CD4-positive, alpha-beta T cell treated with Interleukin-10 for 1 hour (primary cell): ENCODE measurements around the gene C15orf39.

ENCODE experiments used
- DNase-seq: peaks from one replicate; pipeline ENCODE4 v3.0.0-alpha.2; 2020

The C15orf39 gene

GRCh38 chr15:75198560-75199356 lies 2.9 kb upstream of the C15orf39 start:
- peak; percentile 57 for DNase-seq

- no peak for DNase-seq
Measured at GRCh38 chr15:75199357-75199940, 2.2 kb upstream of the C15orf39 start.

- no peak for DNase-seq
Measured at GRCh38 chr15:75200391-75200764, 1.3 kb upstream of the C15orf39 start.

- peak; percentile 28 for DNase-seq
Measured at GRCh38 chr15:75200765-75201615, 692 bp upstream of the C15orf39 start.

GRCh38 chr15:75202251-75203016 lies 752 bp downstream of the C15orf39 start:
- DNase-seq, result peak; percentile 84

DNA sequence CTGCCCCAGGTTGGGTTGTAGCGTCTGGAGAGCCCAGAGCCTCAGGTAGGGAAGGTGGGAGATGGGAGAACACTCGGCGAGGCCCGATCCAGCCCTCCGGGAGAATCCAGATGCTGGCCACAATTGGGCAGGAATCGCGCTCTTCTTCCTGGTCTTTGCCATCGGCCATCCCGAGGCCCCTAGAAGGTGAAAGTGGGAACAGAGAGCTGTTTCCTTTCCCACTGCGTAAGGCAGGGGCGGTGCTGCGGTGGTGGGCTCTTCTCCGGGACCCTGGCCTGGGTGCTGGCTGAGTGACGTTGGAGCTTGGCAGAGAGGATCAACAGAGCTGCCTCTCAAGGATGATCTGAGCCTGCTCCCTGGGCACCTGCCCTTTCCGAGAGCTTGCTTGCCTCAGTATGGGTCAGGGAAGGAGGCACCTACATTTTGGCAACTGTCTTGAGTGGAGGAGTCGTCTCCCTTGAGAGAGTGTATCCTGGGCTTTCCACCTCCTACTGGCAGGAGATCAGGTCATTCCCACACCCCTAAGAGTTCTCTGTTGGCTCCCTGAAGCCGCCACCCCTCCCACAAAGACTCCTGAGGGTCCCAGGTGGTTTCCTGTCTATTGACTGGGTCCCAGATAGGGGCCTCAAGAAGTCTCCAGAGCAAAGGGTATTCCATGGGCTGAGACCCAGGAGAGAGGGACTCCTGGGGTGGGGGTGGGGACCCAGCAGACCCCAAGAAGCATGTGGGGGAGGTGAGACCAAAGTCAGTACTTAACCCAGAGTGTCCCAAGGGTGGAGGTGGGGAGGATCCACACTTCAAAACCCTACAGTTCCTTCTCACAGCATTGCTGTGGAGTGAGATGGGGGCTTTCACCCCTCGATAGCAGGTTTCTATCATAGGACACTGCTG lies 1.6 kb downstream of the C15orf39 start:
- DNase-seq, result no peak

DNA sequence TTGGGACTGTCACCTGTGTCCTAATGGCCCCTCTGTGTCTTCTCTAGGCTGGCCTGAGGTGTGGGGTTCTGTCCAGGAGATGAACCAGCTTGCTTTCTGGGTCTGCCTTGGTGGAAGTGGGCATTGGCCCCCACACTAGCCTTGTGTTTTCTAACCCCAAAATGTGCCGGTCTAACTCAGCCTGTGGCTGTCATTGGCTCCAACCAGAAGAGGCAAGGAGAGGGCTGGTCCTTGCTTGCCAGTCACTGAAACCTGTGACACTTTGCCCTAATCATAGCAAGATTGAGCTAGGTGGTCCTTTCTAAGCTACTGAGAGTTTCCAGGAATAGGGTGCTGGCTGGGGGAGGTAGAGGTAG lies 2.2 kb downstream of the C15orf39 start:
- no peak for DNase-seq

DNA sequence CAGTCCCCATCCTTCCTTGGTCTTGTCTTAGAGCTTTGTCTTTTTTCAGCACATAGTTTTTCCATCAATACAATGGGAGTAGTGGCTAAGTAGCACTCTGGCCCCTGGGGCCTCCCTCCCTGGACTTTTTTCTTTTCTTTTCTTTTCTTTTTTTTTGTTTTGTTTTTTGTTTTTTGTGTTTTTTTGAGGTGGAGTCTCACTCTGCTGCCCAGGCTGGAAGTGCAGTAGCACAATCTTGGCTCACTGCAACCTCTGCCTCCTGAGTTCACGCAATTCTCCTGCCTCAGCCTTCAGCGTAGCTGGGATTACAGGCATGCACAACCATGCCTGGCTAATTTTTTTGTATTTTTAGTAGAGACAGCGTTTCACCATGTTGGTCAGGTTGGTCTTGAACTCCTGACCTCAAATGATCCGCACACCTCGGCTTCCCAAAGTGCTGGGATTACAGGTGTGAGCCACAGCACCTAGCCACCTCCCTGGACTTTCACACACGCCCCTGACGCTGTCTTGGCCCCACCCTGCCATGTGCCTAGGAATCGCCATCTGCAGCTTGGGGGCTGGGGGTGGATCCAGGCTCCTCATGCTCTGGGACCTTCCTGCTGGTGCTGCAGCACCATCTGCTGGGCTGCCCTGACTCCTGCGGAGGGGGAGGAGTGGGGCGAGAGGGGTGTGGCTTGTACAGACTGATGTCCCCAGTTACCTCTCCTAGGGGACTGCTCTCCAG lies 2.8 kb downstream of the C15orf39 start:
- peak; percentile 89 for DNase-seq

DNA sequence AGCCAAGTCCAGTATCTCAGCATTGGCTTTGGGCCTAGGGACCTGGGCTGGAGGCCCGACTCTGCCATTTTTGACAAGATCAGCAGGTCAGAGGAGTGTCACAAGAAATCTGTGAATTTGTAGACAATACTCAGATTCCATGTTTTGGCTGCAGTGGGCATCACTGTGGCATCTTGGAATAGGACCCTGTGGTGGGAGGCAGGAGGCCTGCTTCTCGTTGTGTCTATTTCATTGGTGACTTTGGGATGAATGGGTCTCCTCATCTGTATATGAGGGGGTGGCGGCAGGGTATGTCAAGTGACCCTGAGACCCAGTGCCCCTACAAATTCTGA lies 3.3 kb downstream of the C15orf39 start:
- no peak for DNase-seq

DNA sequence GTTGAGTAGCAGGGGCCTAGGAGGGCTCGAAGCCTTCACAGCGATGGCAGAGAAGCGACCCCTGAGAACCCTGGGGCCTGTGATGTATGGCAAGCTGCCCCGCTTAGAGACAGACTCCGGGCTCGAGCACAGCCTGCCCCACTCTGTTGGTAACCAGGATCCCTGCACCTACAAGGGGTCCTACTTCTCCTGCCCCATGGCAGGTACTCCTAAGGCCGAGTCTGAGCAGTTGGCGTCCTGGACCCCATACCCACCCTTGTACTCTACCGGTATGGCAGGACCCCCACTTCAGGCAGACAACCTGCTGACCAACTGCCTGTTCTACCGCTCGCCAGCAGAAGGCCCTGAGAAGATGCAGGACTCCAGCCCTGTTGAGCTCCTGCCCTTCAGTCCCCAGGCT lies 4.3 kb downstream of the C15orf39 start:
- no peak for DNase-seq

DNA sequence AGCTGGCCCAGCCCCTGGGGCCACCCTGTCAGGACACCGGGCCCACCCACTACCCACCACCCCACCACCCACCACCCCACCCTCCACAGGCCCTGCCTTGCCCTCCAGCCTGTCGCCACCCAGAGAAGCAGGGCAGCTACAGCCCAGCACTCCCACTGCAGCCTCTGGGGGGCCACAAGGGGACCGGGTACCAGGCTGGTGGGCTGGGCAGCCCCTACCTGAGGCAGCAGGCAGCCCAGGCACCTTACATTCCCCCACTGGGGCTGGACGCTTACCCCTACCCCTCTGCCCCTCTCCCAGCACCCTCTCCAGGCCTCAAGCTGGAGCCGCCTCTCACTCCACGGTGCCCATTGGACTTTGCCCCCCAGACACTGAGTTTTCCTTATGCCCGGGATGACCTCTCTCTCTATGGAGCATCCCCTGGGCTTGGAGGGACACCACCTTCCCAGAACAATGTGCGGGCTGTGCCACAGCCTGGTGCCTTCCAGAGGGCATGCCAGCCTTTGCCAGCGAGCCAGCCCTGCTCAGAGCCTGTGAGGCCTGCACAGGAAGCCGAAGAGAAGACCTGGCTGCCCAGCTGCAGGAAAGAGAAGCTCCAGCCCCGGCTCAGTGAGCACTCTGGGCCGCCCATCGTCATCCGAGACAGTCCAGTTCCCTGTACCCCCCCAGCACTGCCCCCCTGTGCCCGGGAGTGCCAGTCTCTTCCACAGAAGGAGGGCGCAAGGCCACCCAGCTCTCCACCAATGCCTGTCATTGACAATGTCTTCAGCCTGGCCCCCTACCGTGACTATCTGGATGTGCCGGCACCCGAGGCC lies 5.3 kb downstream of the C15orf39 start:
- no peak for DNase-seq

- DNase-seq, result no peak
Measured at GRCh38 chr15:75207618-75208500, 6.2 kb downstream of the C15orf39 start.

DNA sequence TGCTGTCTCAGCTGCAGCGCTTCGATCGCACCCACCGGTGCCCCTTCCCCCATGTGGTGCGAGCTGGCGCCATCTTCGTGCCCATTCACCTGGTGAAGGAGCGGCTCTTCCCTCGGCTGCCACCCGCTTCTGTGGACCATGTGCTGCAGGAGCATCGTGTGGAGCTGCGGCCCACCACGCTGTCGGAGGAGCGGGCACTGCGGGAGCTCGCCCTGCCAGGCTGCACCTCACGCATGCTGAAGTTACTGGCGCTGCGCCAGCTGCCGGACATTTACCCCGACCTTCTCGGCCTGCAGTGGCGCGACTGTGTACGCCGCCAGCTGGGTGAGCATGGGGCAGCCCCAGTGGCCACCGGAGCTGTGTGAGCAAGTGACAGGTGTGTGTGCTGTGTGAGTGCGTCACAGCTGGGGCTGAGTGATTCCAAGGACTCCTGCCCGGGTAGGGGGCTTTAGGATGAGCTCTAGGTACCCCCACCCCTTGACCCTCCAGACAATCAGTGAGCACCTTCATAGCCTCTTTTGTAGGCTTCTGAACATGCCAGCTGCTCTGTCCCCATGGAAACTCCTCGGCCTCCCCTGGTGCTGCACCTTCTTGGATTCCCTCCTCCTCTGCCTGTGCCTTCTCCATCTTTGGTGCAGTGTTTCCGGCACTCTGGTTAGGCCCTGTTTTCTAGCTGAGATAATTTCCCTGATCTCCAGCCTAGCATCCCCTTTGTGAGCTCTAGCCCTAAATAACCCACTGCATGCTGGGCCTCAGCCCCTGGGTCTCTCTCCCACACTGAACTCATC lies 7.0 kb downstream of the C15orf39 start:
- DNase-seq, result no peak

GRCh38 chr15:75209289-75209676 lies 7.6 kb downstream of the C15orf39 start:
- no peak for DNase-seq

- DNase-seq, result no peak
Measured at GRCh38 chr15:75210811-75211230, 9.1 kb downstream of the C15orf39 start.

DNA sequence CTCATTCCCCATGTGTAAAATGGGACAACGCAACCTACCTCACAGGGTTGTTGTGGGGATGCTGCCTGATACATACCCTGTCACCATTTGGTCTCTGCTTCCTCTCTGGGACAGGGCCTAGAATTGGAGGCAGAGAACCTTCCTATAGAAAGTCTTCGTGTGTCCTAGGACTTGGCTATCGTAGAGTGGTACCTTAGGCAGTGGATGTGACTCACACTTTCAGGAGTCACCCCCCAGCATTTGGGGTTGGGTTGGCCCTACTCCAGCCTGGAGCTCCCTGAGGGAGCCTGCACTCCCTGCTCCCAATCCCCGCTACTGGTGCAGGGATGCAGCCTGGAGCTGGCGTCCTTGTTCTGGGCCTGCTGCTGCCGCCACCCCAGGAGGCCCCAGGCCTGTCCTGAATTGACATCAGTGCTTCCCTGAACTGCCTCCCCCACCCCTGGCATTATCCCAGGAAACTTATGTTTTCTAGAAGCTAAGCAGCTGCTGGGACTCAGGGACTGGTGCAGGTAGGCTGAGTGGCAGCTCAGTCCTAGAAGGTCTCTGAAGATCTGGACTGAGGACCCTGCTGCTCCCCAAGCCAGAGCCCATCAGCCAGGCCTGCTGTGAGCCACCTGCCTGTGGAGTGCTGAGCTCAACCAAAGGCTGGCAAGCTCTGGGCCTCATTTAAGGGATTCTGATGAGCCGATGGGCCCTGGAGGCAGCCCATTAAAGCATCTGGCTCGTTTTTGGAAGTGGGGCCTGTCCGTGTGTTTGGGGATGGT lies 9.9 kb downstream of the C15orf39 start:
- DNase-seq, result no peak

DNA sequence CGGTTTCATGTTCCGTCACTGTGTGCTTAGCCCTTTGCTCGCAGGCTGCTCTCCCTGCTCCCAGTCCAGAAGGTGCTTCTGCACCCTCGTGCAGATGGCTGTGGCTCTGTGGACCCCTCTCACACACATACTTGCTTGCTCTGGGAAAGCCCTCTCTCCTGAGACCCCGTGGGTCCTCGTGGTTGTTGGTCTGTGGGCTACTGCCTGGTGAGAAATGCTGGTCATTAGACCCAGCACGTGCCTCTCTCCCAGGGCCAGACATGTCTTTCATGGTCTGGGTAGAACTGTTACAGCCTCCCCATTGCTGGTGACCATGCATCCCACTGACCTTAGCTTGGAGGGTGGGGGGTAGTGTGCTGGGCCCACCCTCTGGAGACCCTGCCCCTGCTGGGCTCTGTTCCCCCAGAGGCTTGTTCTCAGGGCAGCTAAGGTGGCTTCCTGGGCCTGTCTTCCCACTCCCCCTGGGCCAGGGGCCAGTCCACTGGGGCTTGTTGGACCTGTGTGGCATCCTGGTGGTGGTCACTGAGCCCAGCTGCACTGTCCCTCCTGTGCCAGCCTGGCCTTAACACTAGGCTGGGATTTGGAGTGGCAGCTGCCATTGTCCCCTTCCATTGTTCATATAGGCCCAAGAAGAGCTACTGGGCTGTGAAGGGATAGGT lies 10.6 kb downstream of the C15orf39 start:
- DNase-seq, result no peak
